Neuronal stem cell (in vitro differentiated cells): Measurements from ENCODE around the gene MRGPRE.

Experiments
- DNase-seq: peaks from one replicate; pipeline ENCODE4 v3.0.0-alpha.2; 2013; ENCODE audit warnings: low spot score
- H2AFZ ChIP-seq: one replicate; pipeline ENCODE4 v1.6.1; 2013; ENCODE audit warnings: mild to moderate bottlenecking, low read length, inconsistent platforms
- H2AK5ac ChIP-seq: 2 replicates; pipeline ENCODE4 v1.6.1; 2013; ENCODE audit warnings: low read depth, mild to moderate bottlenecking, inconsistent platforms, low read length, moderate library complexity, mixed read lengths
- H2BK120ac ChIP-seq: 2 replicates; pipeline ENCODE4 v1.6.1; 2013; ENCODE audit warnings: low read depth, mild to moderate bottlenecking, inconsistent platforms, low read length, moderate library complexity, mixed read lengths
- H2BK12ac ChIP-seq: one replicate; pipeline ENCODE4 v1.6.1; 2013; ENCODE audit warnings: low read length, inconsistent platforms
- H2BK15ac ChIP-seq: 2 replicates; pipeline ENCODE4 v1.6.1; 2013; ENCODE audit warnings: mild to moderate bottlenecking, low read length, inconsistent platforms, mixed read lengths
- H2BK5ac ChIP-seq: one replicate; pipeline ENCODE4 v1.6.1; 2013; ENCODE audit warnings: inconsistent platforms, mild to moderate bottlenecking, low read length, moderate library complexity
- H3K14ac ChIP-seq: one replicate; pipeline ENCODE4 v1.6.1; 2013; ENCODE audit warnings: low read length, inconsistent platforms
- H3K18ac ChIP-seq: 2 replicates; pipeline ENCODE4 v1.6.1; 2013; ENCODE audit warnings: low read length, inconsistent platforms
- H3K23ac ChIP-seq: 2 replicates; pipeline ENCODE4 v1.6.1; 2013; ENCODE audit warnings: low read depth, mild to moderate bottlenecking, mixed read lengths, low read length, inconsistent platforms; ENCODE audit not compliant: poor library complexity
- H3K27ac ChIP-seq: replicated peaks from 3 replicates; pipeline ENCODE4 v1.5.1; 2013; ENCODE audit warnings: low read length, inconsistent platforms
- H3K27me3 ChIP-seq, 3 experiments: 2 replicates each; pipeline ENCODE4 v1.6.1; 2013; ENCODE audit warnings: low read length in 3 of 3, mild to moderate bottlenecking in 2 of 3, inconsistent platforms in 1 of 3, low read depth in 1 of 3, mixed read lengths in 1 of 3, moderate library complexity in 1 of 3; ENCODE audit not compliant: control insufficient read depth in 3 of 3, insufficient read depth in 3 of 3
- H3K36me3 ChIP-seq, 2 donors: replicated peaks in 1 of 2; 2 replicates each; pipeline ENCODE4 v1.6.1; 2013; ENCODE audit warnings: low read length in 2 of 2; ENCODE audit not compliant: control insufficient read depth in 2 of 2, insufficient read depth in 2 of 2
- H3K4ac ChIP-seq: 2 replicates; pipeline ENCODE4 v1.6.1; 2013; ENCODE audit warnings: inconsistent platforms, mild to moderate bottlenecking, low read length, moderate library complexity
- H3K4me1 ChIP-seq, 2 donors: 1 replicate in 1 of 2; 2 replicates in 1 of 2; pipeline ENCODE4 v1.6.1; 2013; ENCODE audit warnings: low read length in 2 of 2, low read depth in 1 of 2; ENCODE audit not compliant: control insufficient read depth in 2 of 2, insufficient read depth in 1 of 2
- H3K4me2 ChIP-seq: one replicate; pipeline ENCODE4 v1.6.1; 2013; ENCODE audit warnings: mild to moderate bottlenecking, low read length, inconsistent platforms; ENCODE audit not compliant: insufficient read depth, poor library complexity, severe bottlenecking
- H3K4me3 ChIP-seq, 2 donors: 2 replicates each; pipeline ENCODE4 v1.5.1; 2013; ENCODE audit warnings: low read length in 2 of 2, mild to moderate bottlenecking in 2 of 2, inconsistent platforms in 1 of 2, moderate library complexity in 1 of 2
- H3K79me1 ChIP-seq: one replicate; pipeline ENCODE4 v1.6.1; 2013; ENCODE audit warnings: low read depth, mild to moderate bottlenecking, inconsistent platforms, low read length, moderate library complexity
- H3K9ac ChIP-seq: one replicate; pipeline ENCODE4 v1.6.1; 2013; ENCODE audit warnings: mild to moderate bottlenecking, low read depth, low read length, inconsistent platforms; ENCODE audit not compliant: poor library complexity
- H3K9me3 ChIP-seq, 2 donors: replicated peaks in 1 of 2; 2 replicates each; pipeline versions ENCODE3 to v1.6.1; 2013; ENCODE audit warnings: low read length in 2 of 2, mild to moderate bottlenecking in 2 of 2, inconsistent platforms in 1 of 2, low read depth in 1 of 2, mixed read lengths in 1 of 2, moderate library complexity in 1 of 2; ENCODE audit not compliant: control insufficient read depth in 2 of 2, insufficient read depth in 1 of 2
- H4K8ac ChIP-seq: one replicate; pipeline ENCODE4 v1.6.1; 2013; ENCODE audit warnings: low read depth, mild to moderate bottlenecking, inconsistent platforms, low read length, moderate library complexity
- H4K91ac ChIP-seq: one replicate; pipeline ENCODE4 v1.6.1; 2013; ENCODE audit warnings: low read length, low read depth, mild to moderate bottlenecking, inconsistent platforms; ENCODE audit not compliant: poor library complexity
- WGBS, 2 donors: extraction: QIAGEN DNeasy Blood & Tissue Kit; methylation state at CpG; one replicate each; pipeline ENCODE4 v1.1.7; 2013; ENCODE audit warnings: missing lambda C conversion rate in 2 of 2, mixed read lengths in 1 of 2; ENCODE audit not compliant: insufficient read length in 2 of 2, insufficient replicate concordance in 1 of 2; ENCODE audit errors: extremely low coverage in 2 of 2; 5-methylcytosine and 5-hydroxymethylcytosine counted together

Gene MRGPRE

DNA sequence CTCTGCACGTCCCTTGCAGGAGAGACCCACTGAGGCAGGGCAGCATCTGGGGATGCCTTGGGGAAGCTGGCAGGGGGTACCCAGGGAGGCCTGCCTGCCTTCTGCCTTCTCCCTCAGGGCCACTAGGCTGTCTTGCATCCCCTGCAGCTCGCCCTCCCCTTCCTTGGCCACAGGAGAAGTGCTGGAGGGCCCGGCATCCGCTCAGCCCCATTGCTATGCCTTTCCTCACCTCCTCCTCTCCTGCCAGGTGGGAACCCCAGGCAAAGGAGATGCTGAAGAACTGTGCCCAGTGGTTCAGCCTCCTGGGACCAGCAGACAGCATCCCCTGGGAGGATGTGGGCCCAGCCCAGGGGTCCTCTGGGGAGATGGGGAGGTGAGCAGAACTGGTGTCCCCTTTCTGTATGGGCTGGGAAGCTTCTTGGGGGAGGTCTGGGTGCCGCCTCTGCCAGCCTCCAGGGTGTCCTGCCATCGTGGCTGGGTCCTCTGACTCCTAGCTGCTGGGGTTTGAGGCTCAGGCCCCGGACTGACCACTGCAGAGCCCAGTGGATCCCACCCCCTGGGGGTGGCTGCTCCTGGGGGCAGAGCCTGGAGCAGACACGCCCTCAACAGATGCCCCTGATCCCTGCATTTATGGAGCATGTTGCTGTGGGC lies 34.2 kb downstream of the MRGPRE start:
- Histone ChIP-seq H3K79me1 (no peaks in the 10 kb centered on the region), H3K18ac (peak overlapping the region; percentile 44), H2BK5ac (no peak overlapping the region), H3K27me3 (peaks cover 0 to 71% (median 10%) of the 10 kb centered on the region in 3 experiments), H3K4ac (peak overlapping the region; percentile 12), H2BK12ac (peak overlapping the region; percentile 76), H3K4me3 (no peak overlapping the region), H2AK5ac (peak overlapping the region; percentile 98), H4K91ac (no peak overlapping the region), H2BK120ac (no peak overlapping the region), H3K9ac (no peak overlapping the region), H3K36me3 (no peaks in the 10 kb centered on the region), H3K27ac (no peak overlapping the region), H2AFZ (no peak overlapping the region), H3K23ac (peak overlapping the region; percentile 33), H2BK15ac (peak overlapping the region; percentile 77), H3K4me2 (no peak overlapping the region), H3K9me3 (peaks cover 0 to 1% of the 10 kb centered on the region in 2 donors), H4K8ac (no peak overlapping the region), H3K14ac (no peak overlapping the region), H3K4me1 (peaks cover 0 to 6% of the 10 kb centered on the region in 2 donors)
- DNase-seq: no peak
- no CpG with 5 or more reads among the region's 8 CpGs for WGBS, 2 donors

- Histone ChIP-seq H3K27me3 (peaks cover 0 to 64% (median 2%) of the 10 kb centered on the region in 3 experiments), H3K18ac (peak overlapping the region; percentile 84), H2BK15ac (peak overlapping the region; percentile 77), H3K23ac (no peak overlapping the region), H3K9ac (peak overlapping the region; percentile 30), H2AFZ (no peak overlapping the region), H3K4me3 (no peak overlapping the region), H3K4me1 (peaks cover 0 to 4% of the 10 kb centered on the region in 2 donors), H3K4ac (peak overlapping the region; percentile 59), H3K4me2 (no peak overlapping the region), H2BK120ac (no peak overlapping the region), H4K8ac (no peak overlapping the region), H3K27ac (no peak overlapping the region), H2BK12ac (peak overlapping the region; percentile 53), H2BK5ac (no peak overlapping the region), H3K14ac (peak overlapping the region; percentile 32), H3K79me1 (no peaks in the 10 kb centered on the region), H4K91ac (no peak overlapping the region), H3K9me3 (peaks cover 0 to 1% of the 10 kb centered on the region in 2 donors), H2AK5ac (peak overlapping the region; percentile 86), H3K36me3 (no peaks in the 10 kb centered on the region)
- no peak for DNase-seq
- WGBS, 2 donors: no CpG with 5 or more reads among the region's 11 CpGs
Measured at GRCh38 chr11:3197044-3197695, 35.0 kb downstream of the MRGPRE start.

- H2BK5ac ChIP-seq: no peak overlapping the region
- no peak overlapping the region for H3K27ac ChIP-seq
- no peak overlapping the region for H4K91ac ChIP-seq
- peak overlapping the region; percentile 94 for H3K18ac ChIP-seq
- no peak for DNase-seq
- H3K4me2 ChIP-seq: no peak overlapping the region
- H3K9ac ChIP-seq: peak overlapping the region; percentile 60
- H3K14ac ChIP-seq: no peak overlapping the region
- H3K36me3 ChIP-seq: no peaks in the 10 kb centered on the region
- peaks cover 0 to 56% (median 0%) of the 10 kb centered on the region in 3 experiments for H3K27me3 ChIP-seq
- H2BK120ac ChIP-seq: no peak overlapping the region
- peak overlapping the region; percentile 86 for H2AK5ac ChIP-seq
- H3K4me1 ChIP-seq: peaks cover 0 to 4% of the 10 kb centered on the region in 2 donors
- peaks cover 0 to 4% of the 10 kb centered on the region in 2 donors for H3K9me3 ChIP-seq
- H2BK12ac ChIP-seq: peak overlapping the region; percentile 95
- H3K4ac ChIP-seq: peak overlapping the region; percentile 53
- no CpG with 5 or more reads among the region's 23 CpGs for WGBS, 2 donors
- H2BK15ac ChIP-seq: peak overlapping the region; percentile 77
- peak overlapping the region; percentile 1 for H2AFZ ChIP-seq
- H3K23ac ChIP-seq: peak overlapping the region; percentile 86
- H4K8ac ChIP-seq: peak overlapping the region; percentile 48
- no peak overlapping the region for H3K4me3 ChIP-seq
- no peaks in the 10 kb centered on the region for H3K79me1 ChIP-seq
Measured at GRCh38 chr11:3196161-3197043, 35.8 kb downstream of the MRGPRE start.
